Fibroblast of villous mesenchyme (primary cell): ENCODE measurements around the gene OSBPL8. TPM values are rescaled to one million over a fixed set of nuclear protein-coding genes. Genes with fewer than 3 reads are reported as not detected.
"Not testable (repeated sequence)": the region's sequence is repeated elsewhere in the genome, so short reads cannot be mapped to it uniquely, and the experiment has no call there.

ENCODE experiments used
- DNase-seq: peaks from one replicate; pipeline ENCODE4 v3.0.0-alpha.2; 2010; ENCODE audit warnings: low read depth
- H3K4me3 ChIP-seq: 2 replicates; pipeline ENCODE4 v1.5.1; 2011; ENCODE audit warnings: low read depth, mild to moderate bottlenecking, low read length
- total RNA-seq: library from RNA; depleted of rRNA; stranded (reverse); fragments of >200 nt; gene quantifications from 2 replicates; pipeline ENCODE4 v1.2.3, GENCODE V29; 2012
- TF ChIP-seq, protein P1 (sequence below): IDR thresholded peaks from 2 replicates; pipeline ENCODE4 v1.5.1; 2012; ENCODE audit warnings: low read depth, mild to moderate bottlenecking, low read length; ENCODE audit not compliant: insufficient read depth

OSBPL8 gene
- total RNA-seq, 1 donor = 135 TPM

DNA sequence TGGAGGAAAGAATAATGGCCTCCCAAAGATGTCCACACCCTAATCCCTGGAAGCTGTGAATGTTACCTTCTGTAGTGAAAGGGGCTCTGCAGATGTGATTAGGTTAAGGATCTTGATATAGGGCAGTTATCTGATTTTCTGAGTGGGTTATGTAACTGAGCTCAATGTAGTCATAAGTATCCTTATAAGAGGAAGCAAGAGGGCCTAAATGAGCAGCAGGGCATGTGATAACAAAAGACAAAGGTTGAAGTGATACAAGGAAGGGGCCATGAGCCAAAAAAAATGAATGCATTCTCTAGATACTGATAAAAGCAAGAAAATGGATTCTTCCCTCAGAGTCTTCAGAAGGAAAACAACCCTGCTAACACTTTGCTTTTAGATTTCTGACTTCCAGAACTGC lies 78.8 kb downstream of the OSBPL8 start:
- TF ChIP-seq, protein P1, sequence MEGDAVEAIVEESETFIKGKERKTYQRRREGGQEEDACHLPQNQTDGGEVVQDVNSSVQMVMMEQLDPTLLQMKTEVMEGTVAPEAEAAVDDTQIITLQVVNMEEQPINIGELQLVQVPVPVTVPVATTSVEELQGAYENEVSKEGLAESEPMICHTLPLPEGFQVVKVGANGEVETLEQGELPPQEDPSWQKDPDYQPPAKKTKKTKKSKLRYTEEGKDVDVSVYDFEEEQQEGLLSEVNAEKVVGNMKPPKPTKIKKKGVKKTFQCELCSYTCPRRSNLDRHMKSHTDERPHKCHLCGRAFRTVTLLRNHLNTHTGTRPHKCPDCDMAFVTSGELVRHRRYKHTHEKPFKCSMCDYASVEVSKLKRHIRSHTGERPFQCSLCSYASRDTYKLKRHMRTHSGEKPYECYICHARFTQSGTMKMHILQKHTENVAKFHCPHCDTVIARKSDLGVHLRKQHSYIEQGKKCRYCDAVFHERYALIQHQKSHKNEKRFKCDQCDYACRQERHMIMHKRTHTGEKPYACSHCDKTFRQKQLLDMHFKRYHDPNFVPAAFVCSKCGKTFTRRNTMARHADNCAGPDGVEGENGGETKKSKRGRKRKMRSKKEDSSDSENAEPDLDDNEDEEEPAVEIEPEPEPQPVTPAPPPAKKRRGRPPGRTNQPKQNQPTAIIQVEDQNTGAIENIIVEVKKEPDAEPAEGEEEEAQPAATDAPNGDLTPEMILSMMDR = no peak
- no peak for DNase-seq
- no peak overlapping the region for H3K4me3 ChIP-seq

DNA sequence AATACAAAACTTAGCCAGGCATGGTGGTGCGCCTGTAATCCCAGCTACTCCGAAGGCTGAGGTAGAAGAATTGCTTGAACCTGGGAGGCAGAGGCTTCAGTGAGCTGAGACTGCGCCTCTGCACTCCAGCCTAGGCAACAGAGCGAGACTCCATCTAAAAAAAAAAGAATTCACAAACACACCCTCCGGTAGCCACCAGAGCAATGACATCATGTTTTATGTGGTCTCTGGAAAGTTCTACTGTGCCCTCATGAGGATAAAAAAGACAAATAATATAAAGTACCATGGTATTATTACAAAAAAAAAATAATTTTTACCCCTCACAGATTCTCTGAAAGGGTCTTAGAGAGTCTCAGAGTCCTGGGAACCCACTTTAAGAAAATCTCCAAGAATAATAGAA lies 81.5 kb downstream of the OSBPL8 start:
- no peak overlapping the region for H3K4me3 ChIP-seq
- DNase-seq = no peak
- TF ChIP-seq, protein P1 = no peak

GRCh38 chr12:76472862-76473261 lies 86.7 kb downstream of the OSBPL8 start:
- DNase-seq, H3K4me3 ChIP-seq: not testable (repeated sequence)

DNA sequence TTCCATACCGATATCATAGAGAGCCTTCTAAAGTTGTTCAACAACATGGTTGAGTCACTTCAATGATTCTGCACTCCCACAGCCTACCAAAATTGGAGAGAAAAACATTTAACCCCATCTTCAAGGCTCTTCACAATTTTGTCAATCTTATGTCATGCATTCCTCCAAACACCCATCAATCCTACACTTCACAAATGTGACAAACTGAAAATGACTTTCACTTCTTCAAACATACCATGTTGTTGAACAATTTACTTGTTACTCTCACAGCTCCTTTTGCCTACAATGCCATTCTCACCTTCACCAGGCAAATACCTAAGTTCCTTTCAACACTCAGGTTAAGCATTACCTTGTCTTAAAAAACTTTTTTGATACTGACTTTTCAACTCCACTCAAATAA lies 88.0 kb downstream of the OSBPL8 start:
- no peak overlapping the region for H3K4me3 ChIP-seq
- DNase-seq = no peak
- TF ChIP-seq, protein P1 = no peak

- no peak overlapping the region for H3K4me3 ChIP-seq
- TF ChIP-seq, protein P1 = no peak
- DNase-seq = peak; percentile 75
Observed at GRCh38 chr12:76470028-76470939, 89.3 kb downstream of the OSBPL8 start.

- H3K4me3 ChIP-seq = no peak overlapping the region
- DNase-seq = no peak
- TF ChIP-seq, protein P1 = no peak
Observed at GRCh38 chr12:76464631-76465166, 94.9 kb downstream of the OSBPL8 start.

- TF ChIP-seq, protein P1 = no peak
- peak; percentile 36 for DNase-seq
Observed at GRCh38 chr12:76462668-76463224, 96.8 kb downstream of the OSBPL8 start.

More at GRCh38 chr12:76462668-76463224, 96.8 kb downstream of the OSBPL8 start:
- H3K4me3 ChIP-seq = no peak overlapping the region
